GM21528 (cell line): Measurements from ENCODE around the gene REX1BD.
"Not testable (repeated sequence)": the region's sequence is repeated elsewhere in the genome, so short reads cannot be mapped to it uniquely, and the experiment has no call there.

Source experiments
- ATAC-seq: cut with Tn5 transposase; IDR thresholded peaks from one replicate; pipeline ENCODE4 v1.9.1; 2021; ENCODE audit warnings: mild to moderate bottlenecking, moderate library complexity; ENCODE audit not compliant: unreplicated experiment, low FRiP score

Gene REX1BD

DNA sequence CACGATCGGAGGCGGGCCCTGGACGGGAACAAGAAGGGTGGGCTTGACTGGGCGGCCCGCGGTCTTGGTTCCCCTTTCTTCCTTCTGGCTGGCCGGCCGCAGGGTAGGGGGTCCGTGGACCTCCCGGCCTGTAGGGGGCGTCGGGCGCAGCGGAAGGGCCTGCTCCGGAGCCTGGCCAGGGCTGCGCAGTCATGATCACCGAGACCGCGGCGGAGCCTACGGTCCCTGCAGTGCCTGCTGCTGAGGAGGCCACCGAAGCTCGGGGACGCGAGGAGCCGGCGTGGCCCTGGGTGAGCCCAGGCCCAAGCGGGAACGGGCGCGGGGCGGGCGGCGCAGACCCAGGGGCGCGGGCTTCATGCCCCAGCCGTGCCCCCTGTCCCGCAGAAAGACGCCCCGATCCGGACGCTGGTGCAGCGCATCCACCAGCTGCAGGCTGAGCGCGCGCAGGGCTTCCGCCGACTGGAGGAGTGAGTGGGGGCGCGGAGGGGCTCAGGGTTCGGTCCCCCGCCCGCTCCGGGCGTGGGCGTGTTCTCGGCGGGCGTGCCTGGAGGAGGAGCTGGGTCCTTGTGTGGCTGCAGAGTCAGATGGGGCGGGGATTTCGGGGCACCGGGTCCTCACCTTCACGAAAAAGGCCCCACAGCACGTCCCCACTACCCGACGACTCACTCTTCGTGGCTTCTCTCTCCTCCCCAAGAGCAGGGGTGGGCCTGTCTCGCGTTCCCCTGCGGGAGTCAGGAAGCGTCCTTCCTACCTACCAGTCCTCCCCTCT is at the start of gene REX1BD:
Gene REX1BD (plus strand): TSS at position 188 of the 769 bp plus-strand sequence. CDS start 4 bp downstream, at position 192.
- ATAC-seq: peak; percentile 74

GRCh38 chr19:18539372-18539771 is 49.2 kb upstream of the REX1BD start:
- ATAC-seq: no peak

GRCh38 chr19:18540200-18540599 is 48.4 kb upstream of the REX1BD start:
- not testable (repeated sequence) for ATAC-seq

DNA sequence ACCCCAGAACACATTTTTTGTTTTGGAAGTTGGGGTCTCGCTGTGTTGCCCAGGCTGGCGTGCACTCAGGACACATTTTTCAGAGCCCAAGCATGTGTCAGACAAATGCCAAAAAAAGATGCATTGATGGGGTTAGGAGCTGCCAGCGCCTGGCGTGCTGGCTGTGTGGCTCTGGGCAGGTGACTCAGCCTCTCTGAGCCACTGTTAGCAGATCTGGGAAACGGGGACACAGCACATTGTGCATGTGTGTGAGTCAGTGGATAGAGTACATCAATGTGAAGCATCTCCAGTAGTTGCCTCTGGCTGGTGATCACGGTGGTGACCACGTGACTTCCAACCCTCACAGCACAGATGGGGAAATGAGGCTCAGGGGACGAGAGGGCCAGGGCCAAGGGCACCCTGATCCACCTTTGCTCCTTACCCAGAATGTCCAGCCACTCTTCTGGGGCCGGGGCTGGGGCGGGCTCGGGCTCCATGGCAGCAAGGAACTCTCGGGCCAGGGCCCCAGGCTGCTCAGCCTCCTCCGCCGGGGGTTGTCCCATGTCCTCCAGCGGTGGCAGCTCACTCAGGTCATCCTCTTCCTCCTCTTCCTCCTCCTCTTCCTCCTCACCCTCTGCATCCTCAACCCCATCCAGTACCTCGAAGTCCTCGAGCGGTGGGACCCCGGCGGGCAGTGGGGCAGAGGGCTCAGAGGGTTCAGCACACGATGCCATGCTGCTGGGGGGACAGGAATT is 47.2 kb upstream of the REX1BD start:
- ATAC-seq: no peak

DNA sequence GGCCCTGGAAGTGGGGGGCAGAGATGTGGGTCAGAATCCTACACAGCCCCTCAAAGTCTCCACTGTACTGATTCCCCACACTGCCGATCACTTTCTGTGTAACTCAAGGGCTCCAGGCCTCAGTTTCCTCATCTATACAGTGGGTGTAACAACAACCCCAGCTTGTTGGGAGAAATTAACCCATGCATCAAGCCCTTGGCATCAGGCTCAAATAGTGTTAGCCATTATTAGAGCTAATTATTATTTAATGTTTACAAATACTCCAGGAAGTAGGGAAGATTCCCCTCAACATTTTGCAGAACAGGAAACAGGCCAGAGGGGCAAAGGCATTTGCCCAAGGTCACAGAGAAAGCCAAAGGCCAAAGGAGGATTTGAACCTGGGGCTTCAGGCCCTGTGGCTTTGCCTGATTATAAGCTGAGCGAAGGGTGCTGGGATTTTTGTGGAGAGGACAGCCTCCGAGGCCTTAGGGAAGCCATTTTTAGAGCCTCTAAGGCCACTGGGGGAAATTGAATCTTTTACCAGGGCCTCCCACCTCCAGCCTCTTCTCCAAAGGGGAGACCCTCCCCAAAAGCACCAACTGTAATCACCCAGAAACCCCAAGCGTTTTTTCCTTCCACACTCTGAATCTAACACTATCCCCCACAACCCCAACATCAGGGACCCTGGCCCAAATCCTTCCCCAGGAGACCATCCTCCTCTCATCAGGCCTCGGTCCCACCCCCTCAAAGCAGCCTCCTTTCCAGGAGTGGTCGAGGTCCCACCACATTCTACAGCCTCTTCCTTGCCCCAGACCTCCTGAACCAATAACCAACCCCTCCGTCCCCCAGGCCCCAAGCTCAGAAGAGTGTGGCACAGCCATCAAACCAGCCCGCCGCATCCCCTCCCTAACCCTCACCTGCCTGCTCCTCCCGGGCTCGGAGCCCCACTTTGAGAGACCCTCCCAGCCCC is 46.3 kb upstream of the REX1BD start:
- no peak for ATAC-seq

- peak; percentile 84 for ATAC-seq
Observed at GRCh38 chr19:18542941-18543813, 45.4 kb upstream of the REX1BD start, which contains the start of gene FKBP8. Gene FKBP8 (minus strand): TSS chr19:18543573. CDS start chr19:18541970, 1,603 bp downstream.

DNA sequence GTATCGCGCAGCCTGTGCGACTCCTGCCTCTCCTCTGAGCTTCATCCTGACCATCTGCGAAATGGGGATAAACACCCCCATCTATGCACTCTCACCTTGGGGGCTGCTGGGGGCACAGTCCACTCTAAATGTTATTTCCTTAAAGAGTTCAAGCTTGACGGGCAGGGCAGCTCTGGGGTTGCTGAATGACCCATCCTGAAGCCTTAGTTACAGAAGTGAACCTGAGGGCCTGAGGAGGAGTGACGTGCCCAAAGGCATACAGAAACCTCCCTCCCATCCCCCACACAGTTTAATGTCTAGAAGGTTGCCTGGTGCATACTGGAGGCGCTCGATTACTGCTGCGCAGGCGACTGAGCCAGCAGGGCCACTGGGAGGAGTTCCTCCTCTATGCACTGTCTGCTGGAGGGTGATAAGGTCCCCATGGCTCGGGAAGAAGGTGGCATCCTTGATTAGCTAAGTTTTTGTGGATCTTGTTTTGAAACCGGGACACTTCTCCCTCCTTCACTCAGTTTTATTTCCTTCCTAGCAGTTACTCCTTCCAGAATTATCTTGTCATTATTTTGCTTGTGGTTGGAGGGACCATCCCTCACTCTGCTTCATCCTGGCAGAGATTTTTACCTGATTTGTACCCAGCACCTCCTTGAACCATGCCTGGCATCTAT is 44.7 kb upstream of the REX1BD start:
- ATAC-seq: peak; percentile 58

DNA sequence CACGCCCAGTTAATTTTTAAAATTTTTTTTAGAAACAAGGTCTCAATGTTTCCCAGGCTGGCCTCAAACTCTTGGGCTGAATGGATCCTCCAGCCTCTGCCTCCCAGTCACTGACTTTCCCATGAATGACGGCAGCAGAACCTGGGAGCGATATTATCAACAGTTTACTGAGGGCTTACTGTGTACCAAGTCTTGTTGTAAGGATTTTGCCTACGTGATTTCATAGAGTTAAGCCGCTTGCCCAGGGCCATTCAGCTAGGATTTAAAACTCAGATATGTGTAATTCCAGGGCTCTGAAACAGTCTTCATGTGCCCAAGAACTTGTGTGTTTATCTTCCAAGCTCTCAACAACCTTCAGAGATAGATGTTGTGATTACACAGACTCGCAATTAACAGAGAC is 37.0 kb upstream of the REX1BD start:
- ATAC-seq: no peak

GRCh38 chr19:18557411-18558201 is 31.0 kb upstream of the REX1BD start, which contains the start of gene KXD1:
Gene KXD1 (plus strand): TSS chr19:18557870. CDS start chr19:18562057, 4,187 bp downstream.
- peak; percentile 81 for ATAC-seq

DNA sequence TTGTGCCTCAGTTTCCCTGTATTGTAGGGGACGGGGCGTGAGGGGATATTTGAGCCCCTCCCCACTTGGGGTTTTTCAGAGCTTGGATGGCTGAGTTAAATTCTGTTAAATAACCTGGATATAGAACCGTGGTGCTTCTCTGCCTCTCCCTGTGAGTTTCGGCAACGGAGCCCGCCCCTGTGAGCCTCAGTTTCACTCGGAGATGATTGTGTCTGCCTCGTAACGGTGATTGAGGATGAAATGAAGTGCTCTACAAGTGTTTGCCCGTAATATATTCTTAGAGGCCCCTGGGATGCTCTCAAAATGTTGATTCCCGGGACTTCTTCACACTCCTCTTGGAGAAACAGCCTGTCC is 30.4 kb upstream of the REX1BD start:
- peak; percentile 9 for ATAC-seq

GRCh38 chr19:18558604-18559003 is 30.0 kb upstream of the REX1BD start:
- peak; percentile 4 for ATAC-seq

DNA sequence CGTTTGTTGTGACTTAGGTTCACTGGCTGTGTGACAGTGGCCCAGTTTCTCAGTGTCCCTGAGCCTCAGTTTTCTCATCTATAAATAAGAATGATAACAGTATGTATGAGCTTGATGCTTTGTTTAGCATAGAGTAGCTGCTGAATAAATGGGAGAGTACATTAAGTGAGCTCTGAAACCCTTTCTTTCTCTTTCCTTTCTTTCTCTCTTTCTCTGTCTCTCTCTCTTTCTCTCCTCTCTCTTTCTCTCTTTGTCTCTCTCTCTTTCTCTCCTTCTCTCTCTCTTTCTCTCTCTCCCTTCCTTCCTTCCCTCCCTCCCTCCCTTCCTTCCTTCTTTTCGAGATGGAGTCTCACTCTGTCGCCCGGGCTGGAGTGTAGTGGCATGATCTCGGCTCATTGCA is 28.9 kb upstream of the REX1BD start:
- ATAC-seq: no peak

GRCh38 chr19:18562086-18562485 is 26.5 kb upstream of the REX1BD start:
- ATAC-seq: no peak

DNA sequence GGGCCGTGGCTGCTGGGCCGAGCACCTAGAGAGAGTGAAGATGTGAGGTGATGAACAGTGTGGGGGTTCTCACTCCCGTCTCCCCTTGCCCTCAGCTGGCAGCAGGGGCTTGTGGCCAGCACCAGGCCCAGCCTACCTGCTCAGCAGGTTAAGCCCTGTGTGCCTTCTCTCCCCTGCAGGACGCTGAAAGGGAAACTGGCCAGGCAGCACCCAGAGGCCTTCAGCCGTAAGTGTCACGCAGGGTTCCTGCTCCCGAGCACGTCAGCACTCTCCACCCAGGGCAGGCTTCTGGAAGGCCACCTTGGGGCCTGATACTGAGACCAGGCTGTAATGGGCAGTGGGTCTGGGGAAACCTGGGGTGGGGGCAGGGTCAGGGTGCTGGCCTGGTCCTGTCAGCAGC is 21.6 kb upstream of the REX1BD start:
- no peak for ATAC-seq

DNA sequence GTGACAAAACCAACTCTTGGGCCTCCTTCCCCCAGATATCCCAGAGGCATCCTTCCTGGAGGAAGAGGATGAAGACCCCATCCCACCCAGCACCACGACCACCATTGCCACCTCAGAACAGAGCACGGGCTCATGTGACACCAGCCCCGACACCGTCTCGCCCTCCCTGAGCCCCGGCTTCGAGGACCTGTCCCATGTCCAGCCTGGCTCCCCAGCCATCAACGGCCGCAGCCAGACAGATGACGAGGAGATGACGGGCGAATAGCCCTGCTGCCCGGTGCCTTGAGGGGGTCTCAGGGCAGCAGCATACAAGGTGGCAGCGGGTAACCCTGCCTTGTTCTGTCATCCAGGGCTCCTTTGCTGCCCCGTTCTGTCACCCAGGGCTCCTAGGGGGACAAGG is 20.2 kb upstream of the REX1BD start:
- no peak for ATAC-seq

- ATAC-seq: peak; percentile 83
Observed at GRCh38 chr19:18571564-18572344, 16.8 kb upstream of the REX1BD start, which contains the start of gene UBA52. Gene UBA52 (plus strand): TSS chr19:18571857. CDS start chr19:18573301, 1,444 bp downstream.

DNA sequence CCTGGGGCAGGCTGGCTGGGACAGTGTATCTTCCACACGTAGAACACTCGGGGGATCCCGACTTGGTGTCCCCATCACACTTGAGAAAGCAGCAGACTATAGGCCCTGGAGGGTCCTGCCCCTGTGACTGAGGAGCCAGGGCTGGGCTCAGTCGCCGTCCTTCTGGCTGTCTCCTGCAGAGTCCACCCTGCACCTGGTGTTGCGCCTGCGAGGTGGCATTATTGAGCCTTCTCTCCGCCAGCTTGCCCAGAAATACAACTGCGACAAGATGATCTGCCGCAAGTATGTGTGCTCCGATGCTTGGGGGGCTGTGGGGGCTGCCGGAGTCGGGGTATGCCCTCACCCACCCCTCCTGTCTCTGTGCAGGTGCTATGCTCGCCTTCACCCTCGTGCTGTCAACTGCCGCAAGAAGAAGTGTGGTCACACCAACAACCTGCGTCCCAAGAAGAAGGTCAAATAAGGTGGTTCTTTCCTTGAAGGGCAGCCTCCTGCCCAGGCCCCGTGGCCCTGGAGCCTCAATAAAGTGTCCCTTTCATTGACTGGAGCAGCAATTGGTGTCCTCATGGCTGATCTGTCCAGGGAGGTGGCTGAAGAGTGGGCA is 13.8 kb upstream of the REX1BD start:
- no peak for ATAC-seq
